GM19238 (cell line): ENCODE data around the gene SNX11.

Source experiments
- DNase-seq: peaks from one replicate; pipeline ENCODE4 v3.0.0; 2011; ENCODE audit warnings: low spot score; ENCODE audit not compliant: insufficient read length

SNX11 gene

DNA sequence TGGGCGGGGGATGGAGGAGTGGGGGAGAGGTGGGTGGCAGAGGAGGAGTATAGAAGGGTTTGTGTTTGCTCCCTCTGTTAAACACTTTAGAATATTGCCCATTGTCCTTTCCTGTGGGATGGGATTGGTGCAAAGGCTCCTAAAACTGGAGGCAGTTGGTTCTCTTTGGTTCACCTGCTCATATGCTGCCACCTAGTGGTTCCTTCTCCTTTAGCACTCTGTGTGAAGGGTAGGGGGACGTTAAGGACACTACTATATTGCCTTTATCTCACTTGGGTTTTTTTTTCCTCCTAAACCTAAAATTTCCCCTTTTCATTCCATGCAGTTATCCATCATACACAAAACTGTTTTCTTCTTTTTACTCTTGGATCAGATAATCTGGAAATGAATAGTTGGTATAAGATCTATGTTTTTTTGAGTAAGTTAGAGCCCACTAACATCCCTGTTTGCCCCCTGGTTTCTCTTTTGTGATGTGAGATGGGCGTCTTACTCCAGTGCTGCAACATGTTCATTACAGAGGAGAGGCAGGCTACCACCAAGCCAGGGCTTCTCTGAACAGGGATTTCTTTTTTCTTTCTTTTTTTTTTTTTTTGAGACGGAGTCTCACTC is 23.8 kb downstream of the SNX11 start:
- no peak for DNase-seq

- no peak for DNase-seq
Observed at GRCh38 chr17:48132385-48132784, 24.8 kb downstream of the SNX11 start.

DNA sequence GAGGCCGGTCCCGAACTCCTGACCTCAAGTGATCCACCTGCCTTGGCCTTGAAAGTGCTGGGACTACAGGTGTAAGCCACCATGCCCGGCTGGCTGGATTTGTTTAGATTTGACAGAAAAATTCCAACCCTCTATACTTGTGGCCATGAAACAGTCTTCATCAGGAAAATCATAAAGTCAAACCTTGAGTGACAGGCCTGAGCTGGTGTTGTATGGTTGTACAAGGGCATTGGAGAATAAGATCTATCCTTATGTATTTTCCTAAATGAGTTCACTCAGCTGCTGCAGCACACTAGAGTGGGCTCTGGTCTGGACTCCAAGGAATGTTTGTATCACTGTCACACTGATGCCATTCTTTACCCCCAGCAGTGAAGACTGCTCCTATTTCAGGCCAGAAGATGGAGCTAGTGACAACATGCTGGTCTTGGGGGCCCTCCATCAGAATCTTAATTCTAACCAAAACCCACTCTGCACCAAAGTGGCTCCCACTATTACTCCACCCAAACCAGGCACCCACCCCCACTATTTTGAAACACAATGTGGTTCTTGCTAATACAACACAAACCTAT is 27.4 kb downstream of the SNX11 start:
- DNase-seq = no peak

- DNase-seq = no peak
Observed at GRCh38 chr17:48137656-48138055, 30.1 kb downstream of the SNX11 start.

- DNase-seq = no peak
Observed at GRCh38 chr17:48139944-48140343, 32.4 kb downstream of the SNX11 start.

- no peak for DNase-seq
Observed at GRCh38 chr17:48143629-48144028, 36.1 kb downstream of the SNX11 start.

GRCh38 chr17:48144231-48144630 is 36.7 kb downstream of the SNX11 start:
- DNase-seq = no peak

DNA sequence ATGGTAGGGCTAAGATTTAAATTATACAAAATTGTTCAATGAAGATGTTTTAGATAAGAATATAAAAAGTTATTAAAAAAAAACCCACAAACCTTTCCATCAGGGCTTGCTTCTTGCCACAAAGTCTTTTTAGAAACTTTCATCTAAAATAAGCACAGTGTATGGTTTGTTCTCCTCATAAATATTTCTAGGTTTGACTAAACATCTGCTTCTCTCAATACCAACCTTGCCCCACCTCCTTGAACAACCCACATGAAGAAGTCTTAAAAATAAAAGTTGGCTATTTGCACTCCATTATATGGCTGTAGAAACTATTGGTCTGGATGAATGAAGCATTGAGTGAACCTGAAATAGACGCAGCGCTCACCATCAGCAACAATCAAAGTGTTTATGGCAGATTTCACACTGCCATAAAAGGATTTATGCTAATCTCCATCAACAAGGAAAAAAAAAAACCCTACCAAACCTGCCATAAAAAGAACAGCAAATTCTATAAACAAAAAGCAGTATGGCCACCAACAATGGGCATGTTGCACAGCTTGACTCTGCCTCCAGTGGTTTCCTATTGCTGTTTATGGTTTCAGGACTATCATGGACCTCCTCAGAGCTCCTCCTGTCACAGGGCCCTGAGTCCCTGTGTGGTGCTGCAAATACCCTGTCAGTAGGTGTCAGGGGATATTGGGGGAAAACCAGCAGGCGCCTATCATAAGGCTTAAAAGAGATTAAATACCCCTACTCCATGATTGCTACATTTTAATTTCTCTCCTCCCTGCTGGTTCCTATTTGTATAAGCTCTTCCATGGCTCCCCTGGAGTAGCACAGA is 37.6 kb downstream of the SNX11 start:
- no peak for DNase-seq

GRCh38 chr17:48148029-48148770 is 40.6 kb downstream of the SNX11 start:
- no peak for DNase-seq

- DNase-seq = no peak
Observed at GRCh38 chr17:48148854-48149786, 41.6 kb downstream of the SNX11 start.

- DNase-seq = no peak
Observed at GRCh38 chr17:48149787-48150463, 42.4 kb downstream of the SNX11 start.

- DNase-seq = no peak
Observed at GRCh38 chr17:48150597-48151001, 43.0 kb downstream of the SNX11 start.

DNA sequence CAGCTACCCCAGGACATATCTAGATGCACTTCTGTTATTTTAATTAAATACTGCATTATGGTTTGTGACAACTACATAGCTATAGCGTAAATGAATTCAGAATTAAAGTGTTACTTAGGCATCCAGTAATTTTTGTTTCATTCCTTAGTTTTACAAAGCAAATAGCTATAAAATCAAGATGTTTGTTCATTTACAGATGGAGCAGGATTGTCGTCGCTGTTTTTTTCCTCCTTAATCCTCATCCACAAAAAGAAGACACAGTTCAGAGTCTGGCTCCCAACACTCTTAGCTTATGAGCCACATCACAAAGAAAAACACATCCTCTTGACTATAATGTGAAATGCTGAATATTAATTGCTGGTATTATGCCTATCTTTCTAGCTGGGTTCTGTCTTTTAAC is 43.7 kb downstream of the SNX11 start:
- DNase-seq = no peak

GRCh38 chr17:48152289-48152688 is 44.7 kb downstream of the SNX11 start:
- no peak for DNase-seq

DNA sequence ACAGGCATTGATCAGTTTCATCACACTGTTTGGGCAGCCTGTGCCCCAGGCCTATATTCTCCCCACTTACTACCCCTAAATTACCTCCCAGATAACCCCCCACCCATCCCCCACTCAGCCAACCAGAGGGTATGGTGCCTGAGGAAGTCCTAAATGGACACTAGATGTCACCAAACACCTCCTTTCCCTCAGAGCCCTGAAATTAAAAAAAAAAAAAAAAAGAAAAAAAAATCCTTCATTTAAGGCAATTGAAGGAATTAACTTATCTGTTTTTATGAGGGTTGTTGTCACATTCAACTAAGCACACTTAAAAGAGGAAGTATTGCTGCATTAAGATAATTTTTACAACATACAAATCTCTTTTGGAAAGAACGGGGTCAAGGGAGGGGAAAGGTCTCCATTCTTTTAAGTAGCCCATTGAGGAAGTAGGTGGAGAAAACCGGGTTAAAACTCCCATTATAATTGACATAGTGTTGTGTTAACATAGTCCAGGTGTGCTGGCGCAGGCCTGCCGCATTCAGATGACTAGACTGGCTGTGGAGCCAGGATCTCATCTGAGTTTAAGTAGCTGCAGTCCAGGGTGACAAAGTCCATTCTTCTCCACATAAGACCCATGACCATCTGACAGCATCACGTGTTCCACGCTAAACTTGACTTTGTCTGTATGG is 46.3 kb downstream of the SNX11 start:
- DNase-seq = peak; percentile 23

DNA sequence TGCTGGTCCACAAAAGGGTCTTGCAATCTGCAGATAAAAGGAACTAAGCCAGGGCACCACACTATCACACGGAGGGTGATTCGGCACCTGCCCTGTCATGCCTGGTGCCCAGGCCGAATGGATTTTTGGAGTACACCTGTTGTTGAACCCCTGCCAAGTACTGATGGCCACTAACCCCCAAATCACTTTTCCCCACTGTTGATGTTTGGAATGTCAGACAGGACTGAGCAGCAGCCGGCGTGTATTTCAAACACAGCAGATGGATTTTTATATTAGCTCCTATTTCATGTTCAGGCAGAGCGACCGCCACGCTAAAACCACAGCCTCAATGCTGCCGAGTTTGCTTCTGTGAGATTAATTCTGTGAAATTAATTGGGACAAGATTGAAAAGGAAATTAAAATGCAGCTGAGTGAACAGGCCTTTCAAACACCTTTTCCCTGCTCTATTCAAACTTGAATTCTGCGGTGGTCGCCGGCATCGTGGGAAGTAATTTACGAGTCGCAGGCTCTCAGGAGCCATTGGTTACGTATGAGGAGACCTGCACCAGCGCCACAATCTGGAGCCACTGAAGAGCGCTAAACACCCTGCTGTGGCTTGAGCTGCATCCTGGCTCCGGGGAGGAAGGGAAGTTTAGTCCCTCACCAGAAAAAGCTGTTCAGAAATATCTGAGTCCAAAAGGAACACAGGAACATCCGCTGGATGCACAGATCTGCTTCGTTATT is 48.5 kb downstream of the SNX11 start:
- no peak for DNase-seq

GRCh38 chr17:48159232-48159631 is 51.7 kb downstream of the SNX11 start:
- DNase-seq = no peak

DNA sequence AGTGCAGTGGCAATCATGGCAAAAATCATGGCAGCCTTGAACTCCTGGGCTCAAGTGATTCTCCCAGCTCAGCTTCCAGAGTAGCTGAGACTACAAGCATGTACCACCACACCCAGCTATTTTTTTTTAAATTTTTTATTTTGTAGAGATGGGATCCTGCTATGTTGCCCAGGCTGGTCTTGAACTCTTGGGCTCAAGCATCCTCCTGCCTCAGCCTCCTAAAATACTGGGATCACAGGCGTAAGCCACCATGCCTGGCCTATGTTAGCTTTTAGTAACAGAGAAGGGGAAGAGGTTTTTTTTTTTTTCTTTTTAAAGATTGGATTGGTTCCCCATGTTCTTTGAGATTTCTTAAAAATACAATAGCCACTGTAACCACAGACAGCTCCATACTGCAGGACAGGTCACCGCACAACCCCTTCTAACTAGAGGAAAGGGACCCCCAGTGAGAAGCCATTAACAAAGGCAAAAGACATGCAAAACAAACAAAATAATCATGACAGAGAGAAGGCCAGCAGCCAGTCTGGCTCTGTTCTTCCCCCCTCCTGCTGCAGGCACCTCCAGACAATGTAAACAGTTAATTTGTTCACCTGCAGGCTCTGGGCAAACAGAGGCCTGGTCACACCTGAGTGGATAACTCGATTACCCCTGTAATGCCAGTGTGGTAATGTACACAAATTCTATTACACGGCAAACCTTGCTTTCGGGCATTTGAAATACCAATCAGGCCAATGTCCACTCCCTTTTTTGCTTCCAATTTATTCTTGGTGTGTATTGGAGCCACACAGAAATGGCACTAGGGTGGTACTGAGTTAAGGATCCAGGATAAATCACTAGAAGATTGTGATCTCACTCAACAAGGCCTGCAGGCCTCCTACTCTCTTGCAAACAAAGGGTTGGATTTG is 52.9 kb downstream of the SNX11 start:
- no peak for DNase-seq
